VCaP (cell line): ENCODE measurements around the gene BRSK1.
A peak's percentile ranks its signal among the peaks of the same experiment; 100 is the strongest.

Experiments
- H3K27ac ChIP-seq: fragments of 450-650 bp; 2 replicates; pipeline ENCODE4 v1.5.1; 2017
- CTCF ChIP-seq: fragments of 450-650 bp; conservative IDR thresholded peaks from 2 replicates; pipeline ENCODE4 v1.5.1; 2017; ENCODE audit warnings: mild to moderate bottlenecking, moderate library complexity

The BRSK1 gene

GRCh38 chr19:55261671-55262126, 22.1 kb upstream of the BRSK1 start:
- peak overlapping the region; percentile 97; the same call in 1 of the 2 replicates for H3K27ac ChIP-seq
- no peak for TF ChIP-seq CTCF

DNA sequence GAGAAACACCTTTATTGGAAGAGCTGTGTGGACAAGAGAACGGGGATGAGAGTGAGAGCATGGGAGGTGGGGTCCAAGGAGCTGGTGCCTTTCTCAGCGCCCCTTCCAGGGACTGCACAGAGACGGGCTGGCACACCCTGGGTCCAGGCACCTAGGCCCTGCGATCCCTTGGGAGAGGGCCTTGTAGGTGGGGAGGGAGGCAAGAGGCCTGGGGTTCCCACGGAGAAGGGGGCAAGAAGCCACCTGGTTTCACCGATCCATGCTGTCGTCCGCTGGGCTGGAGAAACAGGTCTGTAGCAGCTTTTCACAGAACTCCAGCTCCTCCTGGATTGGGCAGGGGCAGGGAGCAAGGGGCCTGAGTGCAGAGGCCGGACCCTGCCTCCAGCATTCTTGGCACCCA, 21.4 kb upstream of the BRSK1 start:
- H3K27ac ChIP-seq = no peak overlapping the region
- TF ChIP-seq CTCF = no peak

- H3K27ac ChIP-seq = no peak overlapping the region
- TF ChIP-seq CTCF = no peak
These were observed 19.3 kb upstream of the BRSK1 start for GRCh38 chr19:55264531-55264930.

DNA sequence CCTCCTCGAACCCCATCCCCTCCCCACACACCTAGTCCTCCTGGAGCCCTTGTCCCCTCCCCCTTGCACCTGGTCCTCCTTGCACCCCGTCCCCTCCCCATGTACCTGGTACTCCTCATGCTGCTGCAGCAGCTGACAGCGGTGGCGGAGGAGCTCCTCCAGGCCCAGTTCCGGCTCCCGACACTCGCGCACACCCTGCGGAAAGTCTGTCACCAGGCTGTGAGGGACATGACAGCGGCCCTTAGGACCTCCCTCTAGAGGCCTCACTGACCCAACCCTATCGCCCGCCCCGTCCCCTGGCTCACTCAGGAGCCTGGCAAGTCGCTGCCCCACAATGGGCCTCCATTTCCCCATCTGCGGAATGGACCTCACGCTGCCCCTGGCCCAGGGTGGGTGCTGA, 18.6 kb upstream of the BRSK1 start:
- TF ChIP-seq CTCF = no peak
- H3K27ac ChIP-seq = no peak overlapping the region

- no peak for TF ChIP-seq CTCF
- H3K27ac ChIP-seq = no peak overlapping the region
These were observed 17.9 kb upstream of the BRSK1 start for GRCh38 chr19:55265723-55266386.

DNA sequence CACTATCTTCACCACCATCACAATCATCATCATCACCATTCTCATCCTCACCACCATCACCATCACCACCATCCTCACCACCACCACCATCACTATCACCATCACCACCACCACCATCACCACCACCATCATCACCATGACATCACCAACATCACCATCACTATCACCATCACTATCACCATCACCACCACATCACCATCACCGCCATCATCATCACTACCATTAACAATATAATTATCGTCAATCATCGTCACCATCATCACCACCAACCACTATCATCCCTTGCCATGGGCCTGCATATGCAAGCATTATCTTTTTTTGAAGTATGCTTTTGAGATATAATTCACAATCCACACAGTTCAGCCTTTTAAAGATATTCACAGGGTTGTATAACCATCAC, 17.4 kb upstream of the BRSK1 start:
- TF ChIP-seq CTCF = no peak

GRCh38 chr19:55266840-55267239, 17.0 kb upstream of the BRSK1 start:
- no peak for TF ChIP-seq CTCF
- no peak overlapping the region for H3K27ac ChIP-seq

More for the DNA sequence above, 17.4 kb upstream of the BRSK1 start:
- H3K27ac ChIP-seq = no peak overlapping the region
